RWPE1 (cell line): ENCODE data around the gene PIP4K2A.
"Not testable (repeated sequence)": the region's sequence is repeated elsewhere in the genome, so short reads cannot be mapped to it uniquely, and the experiment has no call there.

ENCODE experiments used
- CTCF ChIA-PET: fragments of 350-600 bp; sonication (Branson Sonifier 250); formaldehyde crosslinking; extraction: SDS; loops from one replicate; lab custom pipeline; 2021; lab: Yijun Ruan, JAX
- POLR2A ChIA-PET: fragments of 400-600 bp; formaldehyde crosslinking; extraction: SDS; loops from one replicate; lab custom pipeline; 2020; ENCODE audit warnings: antibody characterized with exemption; ENCODE audit not compliant: low non-redundant PET; lab: Yijun Ruan, JAX
- DNase-seq: peaks from one replicate; pipeline ENCODE4 v3.0.0; 2012; ENCODE audit warnings: low spot score
- H3K27ac ChIP-seq: fragments of 450-650 bp; 2 replicates; pipeline ENCODE4 v1.5.1; 2017
- TF ChIP-seq, protein P1 (sequence below): fragments of 450-650 bp; conservative IDR thresholded peaks from 2 replicates; pipeline ENCODE4 v1.5.1; 2017; ENCODE audit warnings: low read depth, mild to moderate bottlenecking

Gene PIP4K2A

GRCh38 chr10:22753786-22754185 is 39.4 kb upstream of the PIP4K2A start:
- ChIA-PET POLR2A (no interaction called here), CTCF (interaction anchor here (0.7 kb wide), 1 partner anchor 15 kb away, joined by 6 read pairs; no protein-coding TSS in a partner anchor)
- no peak for DNase-seq
- TF ChIP-seq, protein P1, sequence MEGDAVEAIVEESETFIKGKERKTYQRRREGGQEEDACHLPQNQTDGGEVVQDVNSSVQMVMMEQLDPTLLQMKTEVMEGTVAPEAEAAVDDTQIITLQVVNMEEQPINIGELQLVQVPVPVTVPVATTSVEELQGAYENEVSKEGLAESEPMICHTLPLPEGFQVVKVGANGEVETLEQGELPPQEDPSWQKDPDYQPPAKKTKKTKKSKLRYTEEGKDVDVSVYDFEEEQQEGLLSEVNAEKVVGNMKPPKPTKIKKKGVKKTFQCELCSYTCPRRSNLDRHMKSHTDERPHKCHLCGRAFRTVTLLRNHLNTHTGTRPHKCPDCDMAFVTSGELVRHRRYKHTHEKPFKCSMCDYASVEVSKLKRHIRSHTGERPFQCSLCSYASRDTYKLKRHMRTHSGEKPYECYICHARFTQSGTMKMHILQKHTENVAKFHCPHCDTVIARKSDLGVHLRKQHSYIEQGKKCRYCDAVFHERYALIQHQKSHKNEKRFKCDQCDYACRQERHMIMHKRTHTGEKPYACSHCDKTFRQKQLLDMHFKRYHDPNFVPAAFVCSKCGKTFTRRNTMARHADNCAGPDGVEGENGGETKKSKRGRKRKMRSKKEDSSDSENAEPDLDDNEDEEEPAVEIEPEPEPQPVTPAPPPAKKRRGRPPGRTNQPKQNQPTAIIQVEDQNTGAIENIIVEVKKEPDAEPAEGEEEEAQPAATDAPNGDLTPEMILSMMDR = no peak
- H3K27ac ChIP-seq = no peak overlapping the region

DNA sequence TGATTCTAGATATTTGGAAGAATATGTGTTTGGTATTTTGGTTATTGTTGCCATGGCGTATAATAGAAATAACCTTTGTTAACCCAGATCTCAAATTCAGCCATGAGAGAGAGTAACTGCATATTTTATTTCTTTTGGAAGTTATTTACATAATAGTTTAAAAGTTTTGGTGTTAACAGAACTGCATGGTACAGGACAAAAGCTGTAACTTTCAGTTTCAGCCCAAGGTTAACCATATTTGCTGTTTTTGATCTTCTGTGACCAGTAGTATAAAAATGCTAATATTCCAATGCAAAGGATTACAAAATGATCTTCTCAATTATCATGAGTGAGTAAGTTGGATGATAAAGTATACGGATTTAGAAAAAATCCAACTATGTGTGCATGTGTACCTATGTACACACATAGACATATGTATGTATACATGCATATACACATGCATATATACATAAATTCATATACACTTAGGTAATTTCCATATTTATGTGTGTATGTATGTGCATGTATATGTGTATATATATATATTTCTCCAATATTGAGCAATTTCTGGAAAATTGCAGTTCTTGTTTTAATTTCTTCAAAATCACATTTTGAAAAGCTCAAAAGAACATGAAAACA is 38.0 kb upstream of the PIP4K2A start:
- CTCF ChIA-PET = no interaction called here

DNA sequence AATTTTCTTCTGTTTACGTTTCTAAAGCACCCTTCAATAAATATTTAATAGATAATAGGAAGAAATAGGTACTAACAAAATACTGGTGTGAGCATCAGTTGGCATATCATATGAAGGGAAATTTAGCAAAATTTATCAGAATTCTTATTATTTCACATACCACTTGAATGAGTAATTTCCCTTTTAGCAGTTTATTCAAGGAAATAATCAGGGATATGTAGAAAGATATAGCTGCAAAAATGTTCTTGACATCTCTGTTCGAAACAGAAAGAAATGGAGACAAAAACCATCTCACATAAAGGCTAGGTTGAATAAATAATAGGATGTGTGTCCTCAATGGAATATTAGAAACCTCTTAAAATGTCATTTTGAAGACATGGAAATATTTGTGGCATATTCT is 35.8 kb upstream of the PIP4K2A start:
- no peak overlapping the region for H3K27ac ChIP-seq
- TF ChIP-seq, protein P1 = no peak
- no peak for DNase-seq
- ChIA-PET CTCF (no interaction called here), POLR2A (no interaction called here)

More for the DNA sequence above, 38.0 kb upstream of the PIP4K2A start:
- TF ChIP-seq, protein P1 = no peak
- DNase-seq = no peak
- no peak overlapping the region for H3K27ac ChIP-seq
- POLR2A ChIA-PET = no interaction called here

DNA sequence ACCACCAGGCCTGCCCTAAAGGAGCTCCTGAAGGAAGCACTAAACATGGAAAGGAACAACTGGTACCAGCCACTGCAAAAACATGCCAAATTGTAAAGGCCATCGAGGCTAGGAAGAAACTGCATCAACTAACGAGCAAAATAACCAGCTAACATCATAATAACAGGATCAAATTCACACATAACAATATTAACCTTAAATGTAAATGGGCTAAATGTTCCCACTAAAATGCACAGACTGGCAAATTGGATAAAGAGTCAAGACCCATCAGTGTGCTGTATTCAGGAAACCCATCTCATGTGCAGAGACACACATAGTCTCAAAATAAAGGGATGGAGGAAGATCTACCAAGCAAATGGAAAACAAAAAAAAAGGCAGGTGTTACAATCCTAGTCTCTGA is 30.5 kb upstream of the PIP4K2A start:
- CTCF ChIA-PET = interaction anchor here (0.6 to 0.7 kb wide), 2 partner anchors 244 to 246 kb away, joined by 3 read pairs; no protein-coding TSS in a partner anchor
- POLR2A ChIA-PET, H3K27ac ChIP-seq, DNase-seq: not testable (repeated sequence)

GRCh38 chr10:22742678-22743077 is 28.3 kb upstream of the PIP4K2A start:
- CTCF ChIA-PET = interaction anchor here (0.6 kb wide), 1 partner anchor 30 kb away, joined by 3 read pairs; no protein-coding TSS in a partner anchor
- no peak for DNase-seq
- no peak overlapping the region for H3K27ac ChIP-seq
- POLR2A ChIA-PET = no interaction called here
- TF ChIP-seq, protein P1 = no peak

GRCh38 chr10:22741631-22742030 is 27.3 kb upstream of the PIP4K2A start:
- CTCF ChIA-PET, POLR2A ChIA-PET, DNase-seq, H3K27ac ChIP-seq: not testable (repeated sequence)

DNA sequence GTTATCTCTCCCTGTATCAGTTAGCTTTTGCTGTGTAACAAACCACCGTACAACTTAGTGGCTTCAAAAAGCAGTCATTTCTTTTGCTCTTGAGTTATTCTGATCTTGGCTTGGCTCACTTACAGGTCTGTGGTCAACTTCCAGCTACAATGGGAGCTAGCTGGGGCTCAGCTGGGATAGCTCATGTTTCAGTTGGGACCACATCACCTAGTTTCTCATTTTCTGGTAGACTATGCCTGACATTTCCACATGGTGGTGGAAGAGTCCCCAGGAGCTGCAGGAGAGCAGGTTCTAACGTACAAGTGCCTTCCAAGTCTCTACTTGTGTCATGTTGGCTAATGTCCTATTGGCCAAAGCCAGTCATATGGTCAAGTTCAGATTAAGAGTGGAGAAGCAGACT is 25.8 kb upstream of the PIP4K2A start:
- TF ChIP-seq, protein P1 = no peak
- CTCF ChIA-PET = interaction anchor here (0.7 kb wide), 1 partner anchor 65 kb away, joined by 4 read pairs; no protein-coding TSS in a partner anchor
- POLR2A ChIA-PET = no interaction called here

More for the DNA sequence above, 25.8 kb upstream of the PIP4K2A start:
- H3K27ac ChIP-seq = no peak overlapping the region
- DNase-seq = no peak
